ENCODE measurements around the gene PSTPIP1.

The PSTPIP1 gene

DNA sequence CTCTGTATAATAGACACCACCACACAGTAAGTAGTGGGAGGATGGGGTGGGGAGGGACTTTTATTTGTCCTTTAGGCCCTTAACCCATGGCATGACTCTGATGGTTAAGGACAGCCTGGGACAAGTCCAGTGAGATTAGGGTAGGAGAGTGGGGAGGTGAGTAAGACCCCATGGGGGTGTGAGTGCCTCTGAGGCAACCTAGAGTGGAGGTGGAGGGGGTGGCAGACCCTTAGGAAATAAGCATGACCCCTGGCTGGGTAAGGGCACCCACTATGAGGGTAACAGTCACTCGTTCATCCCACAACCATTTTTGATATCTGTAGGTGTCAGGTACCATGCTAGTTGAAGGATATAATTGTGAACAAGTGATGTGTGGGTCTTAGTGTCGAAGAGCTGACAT, 21.0 kb upstream of the PSTPIP1 start:
- ATAC-seq: no peak
- no peak for TF ChIP-seq SNAI2 (CRISPR knock-in tag; IDR thresholded peaks at IDR 0.05)
- TF ChIP-seq BACH2 (CRISPR knock-in tag; IDR thresholded peaks at IDR 0.05; ENCODE audit: borderline replicate concordance): no peak
- no peak for TF ChIP-seq GLIS3 (CRISPR knock-in tag; IDR thresholded peaks at IDR 0.05)
- TF ChIP-seq, protein P1, sequence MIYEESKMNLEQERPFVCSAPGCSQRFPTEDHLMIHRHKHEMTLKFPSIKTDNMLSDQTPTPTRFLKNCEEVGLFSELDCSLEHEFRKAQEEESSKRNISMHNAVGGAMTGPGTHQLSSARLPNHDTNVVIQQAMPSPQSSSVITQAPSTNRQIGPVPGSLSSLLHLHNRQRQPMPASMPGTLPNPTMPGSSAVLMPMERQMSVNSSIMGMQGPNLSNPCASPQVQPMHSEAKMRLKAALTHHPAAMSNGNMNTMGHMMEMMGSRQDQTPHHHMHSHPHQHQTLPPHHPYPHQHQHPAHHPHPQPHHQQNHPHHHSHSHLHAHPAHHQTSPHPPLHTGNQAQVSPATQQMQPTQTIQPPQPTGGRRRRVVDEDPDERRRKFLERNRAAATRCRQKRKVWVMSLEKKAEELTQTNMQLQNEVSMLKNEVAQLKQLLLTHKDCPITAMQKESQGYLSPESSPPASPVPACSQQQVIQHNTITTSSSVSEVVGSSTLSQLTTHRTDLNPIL (CRISPR knock-in tag; IDR thresholded peaks at IDR 0.05; ENCODE audit: low read depth): no peak

DNA sequence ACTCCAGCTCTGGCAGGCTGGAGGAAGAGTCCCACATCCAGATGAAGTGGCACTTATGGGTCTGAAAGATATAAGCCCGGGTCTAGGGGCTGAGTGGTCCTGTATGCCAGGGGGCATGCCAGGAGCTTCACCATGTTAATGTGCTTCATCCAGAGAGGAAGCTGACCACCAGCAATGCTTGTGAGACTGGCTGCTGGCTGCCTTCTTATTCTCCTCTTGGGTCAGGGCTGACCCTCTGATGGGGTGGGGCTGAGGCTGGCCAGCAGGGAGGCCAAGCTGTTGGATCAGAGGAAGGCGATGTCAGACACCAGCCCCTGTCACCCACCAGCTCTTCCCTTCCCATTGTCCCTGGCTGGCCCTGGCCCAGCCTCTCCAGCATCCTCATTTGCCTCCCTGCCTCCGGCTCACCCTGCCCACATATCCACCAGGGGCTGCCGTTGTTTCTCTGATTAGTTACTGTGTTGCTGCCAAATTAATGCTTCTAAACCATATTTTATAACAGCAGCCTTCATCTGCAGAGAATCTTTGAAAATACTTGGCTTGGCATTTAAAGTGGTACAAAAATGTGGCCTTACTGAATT, 20.4 kb upstream of the PSTPIP1 start:
- ATAC-seq: no peak
- TF ChIP-seq SNAI2 (CRISPR knock-in tag; IDR thresholded peaks at IDR 0.05) (no peak), CSDC2 (CRISPR knock-in tag; IDR thresholded peaks at IDR 0.05) (no peak), TCF4 (CRISPR knock-in tag; IDR thresholded peaks at IDR 0.05; ENCODE audit: borderline replicate concordance) (no peak), ESRRG (CRISPR knock-in tag; IDR thresholded peaks at IDR 0.05) (no peak), ZC3H10 (CRISPR knock-in tag; IDR thresholded peaks at IDR 0.05) (no peak)
- TF ChIP-seq, protein P2, sequence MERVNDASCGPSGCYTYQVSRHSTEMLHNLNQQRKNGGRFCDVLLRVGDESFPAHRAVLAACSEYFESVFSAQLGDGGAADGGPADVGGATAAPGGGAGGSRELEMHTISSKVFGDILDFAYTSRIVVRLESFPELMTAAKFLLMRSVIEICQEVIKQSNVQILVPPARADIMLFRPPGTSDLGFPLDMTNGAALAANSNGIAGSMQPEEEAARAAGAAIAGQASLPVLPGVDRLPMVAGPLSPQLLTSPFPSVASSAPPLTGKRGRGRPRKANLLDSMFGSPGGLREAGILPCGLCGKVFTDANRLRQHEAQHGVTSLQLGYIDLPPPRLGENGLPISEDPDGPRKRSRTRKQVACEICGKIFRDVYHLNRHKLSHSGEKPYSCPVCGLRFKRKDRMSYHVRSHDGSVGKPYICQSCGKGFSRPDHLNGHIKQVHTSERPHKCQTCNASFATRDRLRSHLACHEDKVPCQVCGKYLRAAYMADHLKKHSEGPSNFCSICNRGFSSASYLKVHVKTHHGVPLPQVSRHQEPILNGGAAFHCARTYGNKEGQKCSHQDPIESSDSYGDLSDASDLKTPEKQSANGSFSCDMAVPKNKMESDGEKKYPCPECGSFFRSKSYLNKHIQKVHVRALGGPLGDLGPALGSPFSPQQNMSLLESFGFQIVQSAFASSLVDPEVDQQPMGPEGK (CRISPR knock-in tag; IDR thresholded peaks at IDR 0.05; ENCODE audit: borderline replicate concordance): no peak
- TF ChIP-seq, protein P3, sequence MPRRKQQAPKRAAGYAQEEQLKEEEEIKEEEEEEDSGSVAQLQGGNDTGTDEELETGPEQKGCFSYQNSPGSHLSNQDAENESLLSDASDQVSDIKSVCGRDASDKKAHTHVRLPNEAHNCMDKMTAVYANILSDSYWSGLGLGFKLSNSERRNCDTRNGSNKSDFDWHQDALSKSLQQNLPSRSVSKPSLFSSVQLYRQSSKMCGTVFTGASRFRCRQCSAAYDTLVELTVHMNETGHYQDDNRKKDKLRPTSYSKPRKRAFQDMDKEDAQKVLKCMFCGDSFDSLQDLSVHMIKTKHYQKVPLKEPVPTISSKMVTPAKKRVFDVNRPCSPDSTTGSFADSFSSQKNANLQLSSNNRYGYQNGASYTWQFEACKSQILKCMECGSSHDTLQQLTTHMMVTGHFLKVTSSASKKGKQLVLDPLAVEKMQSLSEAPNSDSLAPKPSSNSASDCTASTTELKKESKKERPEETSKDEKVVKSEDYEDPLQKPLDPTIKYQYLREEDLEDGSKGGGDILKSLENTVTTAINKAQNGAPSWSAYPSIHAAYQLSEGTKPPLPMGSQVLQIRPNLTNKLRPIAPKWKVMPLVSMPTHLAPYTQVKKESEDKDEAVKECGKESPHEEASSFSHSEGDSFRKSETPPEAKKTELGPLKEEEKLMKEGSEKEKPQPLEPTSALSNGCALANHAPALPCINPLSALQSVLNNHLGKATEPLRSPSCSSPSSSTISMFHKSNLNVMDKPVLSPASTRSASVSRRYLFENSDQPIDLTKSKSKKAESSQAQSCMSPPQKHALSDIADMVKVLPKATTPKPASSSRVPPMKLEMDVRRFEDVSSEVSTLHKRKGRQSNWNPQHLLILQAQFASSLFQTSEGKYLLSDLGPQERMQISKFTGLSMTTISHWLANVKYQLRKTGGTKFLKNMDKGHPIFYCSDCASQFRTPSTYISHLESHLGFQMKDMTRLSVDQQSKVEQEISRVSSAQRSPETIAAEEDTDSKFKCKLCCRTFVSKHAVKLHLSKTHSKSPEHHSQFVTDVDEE (CRISPR knock-in tag; IDR thresholded peaks at IDR 0.05): no peak

DNA sequence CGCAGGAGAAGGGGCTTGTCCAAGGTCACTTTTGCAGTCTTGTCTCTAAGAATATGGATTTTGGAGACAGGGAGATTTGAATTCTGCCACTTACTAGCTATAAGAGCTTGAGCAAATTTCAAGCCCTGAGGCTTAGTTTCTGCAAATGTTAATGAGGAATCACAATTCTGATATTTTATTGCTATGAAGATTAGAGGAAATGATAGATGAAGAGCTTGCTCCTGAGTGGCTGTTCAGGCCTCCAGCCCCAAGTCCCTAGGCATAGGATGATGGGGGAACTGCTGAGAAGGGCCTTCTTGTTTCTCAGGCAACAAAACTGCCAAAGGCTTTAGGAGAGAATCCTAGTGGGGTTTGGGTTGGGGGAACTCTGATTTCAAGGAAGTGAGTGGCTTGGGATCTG, 18.8 kb upstream of the PSTPIP1 start:
- TF ChIP-seq BACH2 (CRISPR knock-in tag; IDR thresholded peaks at IDR 0.05; ENCODE audit: borderline replicate concordance) (no peak), ZNF565 (CRISPR knock-in tag; conservative IDR thresholded peaks at IDR 0.05; ENCODE audit: low read depth) (no peak), TCF4 (CRISPR knock-in tag; IDR thresholded peaks at IDR 0.05; ENCODE audit: borderline replicate concordance) (no peak), ZC3H10 (CRISPR knock-in tag; IDR thresholded peaks at IDR 0.05) (no peak), RARB (CRISPR knock-in tag; IDR thresholded peaks at IDR 0.05) (no peak), ISL1 (CRISPR knock-in tag; IDR thresholded peaks at IDR 0.05) (no peak), ZFP3 (CRISPR knock-in tag; IDR thresholded peaks at IDR 0.05) (no peak), ARNTL (CRISPR knock-in tag; IDR thresholded peaks at IDR 0.05; ENCODE audit: borderline replicate concordance, low read depth) (no peak)
- TF ChIP-seq, protein P4, sequence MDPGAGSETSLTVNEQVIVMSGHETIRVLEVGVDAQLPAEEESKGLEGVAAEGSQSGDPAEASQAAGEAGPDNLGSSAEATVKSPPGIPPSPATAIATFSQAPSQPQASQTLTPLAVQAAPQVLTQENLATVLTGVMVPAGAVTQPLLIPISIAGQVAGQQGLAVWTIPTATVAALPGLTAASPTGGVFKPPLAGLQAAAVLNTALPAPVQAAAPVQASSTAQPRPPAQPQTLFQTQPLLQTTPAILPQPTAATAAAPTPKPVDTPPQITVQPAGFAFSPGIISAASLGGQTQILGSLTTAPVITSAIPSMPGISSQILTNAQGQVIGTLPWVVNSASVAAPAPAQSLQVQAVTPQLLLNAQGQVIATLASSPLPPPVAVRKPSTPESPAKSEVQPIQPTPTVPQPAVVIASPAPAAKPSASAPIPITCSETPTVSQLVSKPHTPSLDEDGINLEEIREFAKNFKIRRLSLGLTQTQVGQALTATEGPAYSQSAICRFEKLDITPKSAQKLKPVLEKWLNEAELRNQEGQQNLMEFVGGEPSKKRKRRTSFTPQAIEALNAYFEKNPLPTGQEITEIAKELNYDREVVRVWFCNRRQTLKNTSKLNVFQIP (CRISPR knock-in tag; IDR thresholded peaks at IDR 0.05; ENCODE audit: borderline replicate concordance, low read depth): no peak
- ATAC-seq: no peak

DNA sequence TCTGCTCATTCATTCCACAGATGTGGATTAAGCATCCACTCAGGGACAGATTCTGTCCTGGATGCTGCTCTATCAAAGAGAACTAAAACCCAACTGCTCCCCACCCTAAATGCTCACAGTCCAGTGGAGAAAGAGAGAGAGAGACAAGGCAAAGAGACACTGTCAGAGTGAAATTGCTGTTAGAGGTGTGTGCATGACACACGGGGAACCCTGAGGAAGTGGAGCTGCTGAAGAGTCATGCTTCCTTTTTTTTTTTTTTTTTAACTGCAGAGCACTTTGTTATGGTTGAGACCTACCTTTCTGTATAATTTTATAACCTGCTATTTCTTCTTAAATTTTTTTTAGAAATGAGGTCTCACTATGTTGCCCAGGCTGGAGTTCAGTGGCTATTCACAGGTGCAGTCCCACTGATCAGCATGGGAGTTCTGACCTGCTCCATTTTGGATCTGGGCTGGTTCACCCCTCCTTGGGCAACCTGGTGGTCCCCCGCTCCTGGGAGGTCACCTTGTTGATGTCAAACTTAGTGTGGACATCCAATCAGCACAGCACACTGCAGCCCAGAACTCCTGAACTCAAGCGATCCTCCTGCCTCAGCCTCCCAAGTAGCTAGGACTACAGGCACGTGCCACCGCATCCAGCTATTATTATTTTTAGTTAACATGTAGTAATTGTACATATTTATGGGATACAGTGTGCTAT, 18.2 kb upstream of the PSTPIP1 start:
- ATAC-seq: no peak
- TF ChIP-seq ZNF70 (CRISPR knock-in tag; IDR thresholded peaks at IDR 0.05) (no peak), ZFP3 (CRISPR knock-in tag; IDR thresholded peaks at IDR 0.05) (no peak), SNAI2 (CRISPR knock-in tag; IDR thresholded peaks at IDR 0.05) (no peak), ZC3H10 (CRISPR knock-in tag; IDR thresholded peaks at IDR 0.05) (no peak), CSDC2 (CRISPR knock-in tag; IDR thresholded peaks at IDR 0.05) (no peak), BACH2 (CRISPR knock-in tag; IDR thresholded peaks at IDR 0.05; ENCODE audit: borderline replicate concordance) (no peak)
- TF ChIP-seq, protein P3 (CRISPR knock-in tag; IDR thresholded peaks at IDR 0.05): no peak
- TF ChIP-seq, protein P5, sequence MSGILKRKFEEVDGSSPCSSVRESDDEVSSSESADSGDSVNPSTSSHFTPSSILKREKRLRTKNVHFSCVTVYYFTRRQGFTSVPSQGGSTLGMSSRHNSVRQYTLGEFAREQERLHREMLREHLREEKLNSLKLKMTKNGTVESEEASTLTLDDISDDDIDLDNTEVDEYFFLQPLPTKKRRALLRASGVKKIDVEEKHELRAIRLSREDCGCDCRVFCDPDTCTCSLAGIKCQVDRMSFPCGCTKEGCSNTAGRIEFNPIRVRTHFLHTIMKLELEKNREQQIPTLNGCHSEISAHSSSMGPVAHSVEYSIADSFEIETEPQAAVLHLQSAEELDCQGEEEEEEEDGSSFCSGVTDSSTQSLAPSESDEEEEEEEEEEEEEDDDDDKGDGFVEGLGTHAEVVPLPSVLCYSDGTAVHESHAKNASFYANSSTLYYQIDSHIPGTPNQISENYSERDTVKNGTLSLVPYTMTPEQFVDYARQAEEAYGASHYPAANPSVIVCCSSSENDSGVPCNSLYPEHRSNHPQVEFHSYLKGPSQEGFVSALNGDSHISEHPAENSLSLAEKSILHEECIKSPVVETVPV (CRISPR knock-in tag; IDR thresholded peaks at IDR 0.05): no peak

Measured in SK-N-SH treated with all-trans-retinoic acid at 6 μM for 48 hours (cell line).